SK-N-MC (cell line): ENCODE results near the gene MYCT1.

Experiments
- EZH2 ChIP-seq: fragments of 200-600 bp; sonication (generic); IDR thresholded peaks from one replicate; pipeline ENCODE4 v1.6.1; 2017; ENCODE audit warnings: antibody characterized with exemption
- FOXP2 ChIP-seq: optimal IDR thresholded peaks from 2 replicates; pipeline ENCODE3; 2011; ENCODE audit warnings: mild to moderate bottlenecking, moderate library complexity; ENCODE audit not compliant: insufficient read depth; ENCODE audit errors: extremely low read length, control extremely low read depth
- POLR2AphosphoS5 ChIP-seq: IDR thresholded peaks from 2 replicates; pipeline ENCODE4 v1.6.1; 2012; ENCODE audit warnings: mild to moderate bottlenecking, low read depth, low read length, borderline replicate concordance

DNA sequence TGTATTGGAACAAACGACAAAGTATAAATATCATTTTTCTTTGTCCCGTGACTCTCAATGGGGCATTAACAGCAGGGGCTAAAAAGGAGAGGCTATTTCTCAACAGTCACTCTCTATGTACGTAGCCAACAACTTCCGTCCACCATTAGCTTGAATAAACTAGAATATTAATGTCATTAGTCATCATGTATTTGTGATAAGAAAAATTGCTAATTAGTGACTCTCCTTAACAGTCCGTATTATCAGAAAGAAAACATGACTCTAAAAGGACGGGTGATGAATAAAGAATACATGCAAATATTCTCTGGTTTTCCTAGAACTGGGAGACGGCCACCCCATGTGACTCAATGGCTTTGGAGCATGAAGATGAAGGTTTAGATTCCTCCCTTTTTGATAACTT lies 71.5 kb downstream of the MYCT1 start:
- no peak for TF ChIP-seq EZH2
- TF ChIP-seq POLR2AphosphoS5 = no peak
- TF ChIP-seq FOXP2 = no peak
